Kasumi-1 (cell line): ENCODE results near the gene EYA2.
A peak's percentile ranks its signal among the peaks of the same experiment; 100 is the strongest.

Experiments
- DNase-seq, 2 experiments: peaks; one replicate each; lab custom pipeline; 2025; lab: John Stamatoyannopoulos, UW

Gene EYA2

DNA sequence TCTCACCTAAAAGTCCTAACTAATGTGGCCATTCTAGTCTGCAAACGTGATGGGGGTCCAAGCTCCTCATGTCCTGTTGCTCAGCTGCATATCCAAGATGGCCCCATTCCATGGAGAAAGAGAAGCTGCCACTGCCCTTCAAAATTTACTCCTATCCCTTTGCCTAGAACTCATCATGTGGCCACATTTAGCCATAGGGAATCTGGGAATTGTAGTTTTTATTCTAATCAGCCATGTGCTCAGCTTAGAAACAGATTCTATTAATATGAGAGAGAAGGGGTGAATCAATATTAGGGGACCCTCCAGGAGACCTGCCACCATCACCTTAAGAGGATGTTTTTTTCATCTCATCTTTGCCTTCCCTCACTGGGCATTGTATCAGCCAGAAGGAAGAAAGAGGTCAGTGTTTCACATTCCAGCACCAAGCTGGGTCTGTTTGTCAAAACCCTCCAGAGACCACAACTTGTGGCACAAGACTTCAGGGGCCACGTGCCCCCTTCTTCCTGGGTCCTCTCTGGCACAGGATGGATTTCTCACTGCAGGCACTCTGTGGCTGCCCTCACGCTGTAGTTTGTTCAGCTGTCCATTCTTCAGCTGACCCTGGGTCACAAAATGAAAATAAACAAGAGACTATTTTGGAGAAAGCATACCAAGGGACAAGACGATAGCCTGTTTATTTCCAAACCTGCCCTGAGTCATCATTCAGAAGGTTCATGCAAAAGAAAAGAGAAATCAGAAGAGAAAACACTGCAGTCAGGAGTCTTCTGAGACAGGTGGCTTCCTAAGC lies 172.0 kb downstream of the EYA2 start:
- no peak for DNase-seq

DNA sequence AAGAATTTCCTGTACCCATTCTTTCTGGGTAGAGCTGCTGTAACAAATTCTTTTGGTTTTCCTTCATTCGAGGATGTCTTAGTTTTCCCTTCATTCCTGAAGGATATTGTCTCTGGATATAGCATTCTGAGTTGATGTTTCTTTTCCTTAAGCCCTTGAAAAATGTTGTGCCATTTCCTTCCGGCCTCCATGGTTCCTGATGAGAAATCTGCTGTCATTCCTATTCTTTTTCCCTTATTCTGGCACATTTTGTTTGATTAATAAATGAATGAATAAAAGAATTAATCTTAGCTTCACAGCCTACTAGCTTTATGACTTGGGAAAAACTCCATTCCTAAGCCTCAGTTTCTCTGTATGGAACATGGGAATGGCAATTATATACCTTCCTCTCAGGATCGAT lies 173.1 kb downstream of the EYA2 start:
- DNase-seq = peak in 1 of 2 experiments; percentile 5

DNA sequence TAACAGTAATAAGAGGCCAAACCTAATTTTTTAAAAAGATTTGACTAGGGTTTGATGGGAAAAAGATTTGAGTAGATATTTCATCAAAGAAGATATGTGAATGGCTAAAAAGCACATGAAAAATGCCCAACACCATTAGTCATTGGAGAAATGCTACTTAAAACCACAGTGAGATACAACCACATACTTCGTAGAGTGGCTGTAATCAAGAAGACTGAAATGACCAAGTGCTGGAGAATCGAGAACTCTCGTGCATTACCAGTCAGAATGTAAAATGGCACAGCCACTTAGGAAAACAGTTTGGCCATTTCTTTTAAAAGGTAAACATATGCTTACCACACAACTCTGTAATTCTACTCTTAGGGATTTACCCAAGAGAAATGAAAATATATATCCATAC lies 175.5 kb downstream of the EYA2 start:
- DNase-seq = no peak

DNA sequence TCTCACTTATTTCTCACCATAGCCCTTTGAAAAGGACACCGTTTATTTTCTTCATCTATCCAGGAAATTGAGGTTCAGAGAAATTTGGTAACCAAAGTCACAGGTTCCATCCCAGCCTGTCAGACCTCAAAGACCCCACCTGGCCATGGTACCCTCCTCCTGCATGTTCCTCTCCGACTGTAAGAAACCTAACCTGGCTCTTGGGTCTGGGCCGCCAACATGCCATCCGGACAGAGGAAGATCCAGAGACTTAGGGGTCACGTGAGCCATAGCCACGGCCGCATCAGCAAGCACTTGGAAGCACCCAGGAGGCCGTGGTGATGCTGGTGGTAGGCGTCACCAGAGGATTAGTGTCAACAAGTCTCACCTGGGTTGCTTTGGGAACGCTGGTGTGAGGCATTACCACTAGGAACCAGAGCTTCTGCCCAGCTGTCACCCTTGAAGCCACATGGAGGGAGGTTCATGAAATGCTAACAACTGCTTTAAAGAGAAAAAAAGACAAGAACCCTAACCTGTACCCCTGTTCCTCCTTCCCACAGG lies 177.1 kb downstream of the EYA2 start:
- DNase-seq = no peak

DNA sequence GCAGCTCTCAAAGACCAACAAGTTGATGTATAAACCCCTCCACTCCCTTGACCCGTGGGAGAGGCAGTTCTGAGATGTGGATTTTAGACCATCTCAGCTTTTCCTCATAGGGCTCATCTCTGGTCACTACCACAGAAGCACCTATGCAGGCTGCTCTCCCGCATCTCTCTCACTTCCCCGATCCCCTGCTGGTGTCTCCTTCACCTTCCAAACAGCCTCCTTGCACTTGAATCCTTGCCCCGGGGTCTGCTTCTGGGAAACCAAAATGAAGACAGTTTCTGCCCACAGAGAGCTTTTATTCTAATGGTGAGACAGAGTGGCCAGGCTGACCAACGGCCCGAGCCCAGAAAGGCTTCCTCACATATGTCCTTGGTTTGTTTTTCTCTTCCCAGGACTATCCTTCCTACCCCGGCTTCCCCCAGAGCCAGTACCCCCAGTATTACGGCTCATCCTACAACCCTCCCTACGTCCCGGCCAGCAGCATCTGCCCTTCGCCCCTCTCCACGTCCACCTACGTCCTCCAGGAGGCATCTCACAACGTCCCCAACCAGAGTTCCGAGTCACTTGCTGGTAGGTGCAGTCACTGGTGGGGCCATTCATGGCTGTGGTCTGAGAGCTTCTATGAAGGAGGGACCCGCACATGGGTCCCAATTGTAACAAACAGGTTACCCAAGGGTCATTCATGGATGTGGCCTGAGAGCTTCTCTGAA lies 179.3 kb downstream of the EYA2 start:
- DNase-seq = no peak

DNA sequence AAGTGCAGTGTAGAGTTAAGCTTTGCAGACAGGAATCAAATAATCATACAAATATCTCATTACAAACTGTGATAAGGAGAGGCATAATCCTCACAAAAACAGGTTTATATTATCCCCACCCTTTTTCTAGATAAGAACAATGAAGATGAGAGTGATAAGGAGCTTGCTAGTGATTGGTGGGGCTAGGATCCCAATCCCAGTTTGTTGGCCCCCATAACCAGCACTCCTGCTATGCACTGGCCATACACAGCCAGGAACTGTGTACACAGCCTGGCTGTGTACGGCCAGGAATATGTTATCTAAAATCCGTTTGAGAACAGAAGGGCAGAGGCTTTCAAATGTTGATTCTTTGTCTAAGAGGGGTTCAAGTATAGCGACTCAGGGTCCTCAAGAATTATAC lies 180.6 kb downstream of the EYA2 start:
- DNase-seq = no peak

DNA sequence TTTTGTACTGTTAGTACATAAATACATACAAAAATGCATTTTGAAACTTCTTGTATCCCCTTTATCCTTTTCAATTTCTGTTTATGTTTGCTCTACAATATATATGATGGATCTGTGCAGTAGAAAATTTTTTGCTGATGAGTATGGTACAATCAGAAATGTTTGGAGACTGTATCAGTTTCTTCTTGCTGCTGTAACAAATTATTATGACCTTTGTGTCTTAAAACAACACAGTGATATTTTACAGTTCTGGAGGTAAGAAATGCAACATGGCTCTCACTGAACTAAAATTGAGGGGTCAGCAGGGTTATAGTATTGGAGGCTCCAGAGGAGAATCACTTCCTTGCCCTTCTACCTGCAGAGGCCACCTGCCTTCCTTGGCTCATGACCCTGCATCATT lies 184.4 kb downstream of the EYA2 start:
- DNase-seq = no peak

DNA sequence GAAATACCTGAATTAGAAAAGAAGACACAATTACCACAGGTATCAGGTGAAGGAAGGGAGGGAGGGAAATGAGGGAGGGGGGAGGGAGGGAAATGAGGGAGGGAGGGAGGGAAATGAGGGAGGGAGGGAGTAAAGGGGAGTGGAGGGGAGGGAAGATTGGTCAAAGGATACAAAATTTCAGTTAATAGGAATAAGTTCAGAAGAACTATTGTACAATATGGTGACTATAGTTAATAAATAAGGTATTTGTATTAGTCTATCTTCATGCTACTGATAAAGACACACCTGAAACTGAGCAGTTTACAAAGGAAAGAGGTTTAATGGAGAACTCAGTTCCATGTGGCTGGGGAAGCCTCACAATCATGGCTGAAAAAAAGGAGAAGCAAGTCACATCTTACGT lies 185.7 kb downstream of the EYA2 start:
- DNase-seq = no peak

DNA sequence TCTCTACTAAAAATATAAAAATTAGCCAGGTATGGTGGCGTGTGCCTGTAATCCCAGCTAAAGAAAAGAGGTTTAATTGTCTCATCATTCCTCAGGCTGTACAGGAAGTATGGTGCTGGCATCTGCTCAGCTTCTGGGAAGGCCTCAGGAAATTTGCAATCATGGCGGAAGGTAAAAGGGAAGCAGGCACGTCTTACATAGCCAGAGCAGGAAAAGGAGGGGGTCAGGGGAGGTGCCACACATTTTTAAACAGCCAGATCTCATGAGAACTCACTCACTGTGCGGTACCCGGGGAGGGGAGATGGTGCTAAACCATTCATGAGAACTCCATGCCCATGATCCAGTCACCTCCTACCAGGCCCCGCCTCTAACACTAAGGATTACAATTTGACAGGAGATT lies 191.7 kb downstream of the EYA2 start:
- no peak for DNase-seq

DNA sequence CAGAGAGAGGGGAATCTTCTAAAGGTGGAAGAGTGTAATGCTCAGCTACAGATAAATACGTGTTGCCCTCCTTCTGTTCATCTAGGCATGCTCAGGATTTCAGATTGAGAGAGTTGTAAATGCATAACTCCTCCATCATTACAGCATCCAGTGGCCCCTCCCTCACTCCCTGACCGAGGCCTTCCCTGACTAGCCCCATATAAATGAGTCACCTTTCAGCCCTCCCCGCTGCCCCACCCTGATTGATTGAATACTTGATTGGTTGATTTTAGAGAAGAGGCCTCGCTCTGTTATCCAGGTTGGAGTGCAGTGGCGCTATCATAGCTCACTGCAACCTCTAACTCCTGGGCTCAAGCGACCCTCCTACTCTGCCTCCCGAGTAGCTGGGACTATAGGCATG lies 193.7 kb downstream of the EYA2 start:
- no peak for DNase-seq

DNA sequence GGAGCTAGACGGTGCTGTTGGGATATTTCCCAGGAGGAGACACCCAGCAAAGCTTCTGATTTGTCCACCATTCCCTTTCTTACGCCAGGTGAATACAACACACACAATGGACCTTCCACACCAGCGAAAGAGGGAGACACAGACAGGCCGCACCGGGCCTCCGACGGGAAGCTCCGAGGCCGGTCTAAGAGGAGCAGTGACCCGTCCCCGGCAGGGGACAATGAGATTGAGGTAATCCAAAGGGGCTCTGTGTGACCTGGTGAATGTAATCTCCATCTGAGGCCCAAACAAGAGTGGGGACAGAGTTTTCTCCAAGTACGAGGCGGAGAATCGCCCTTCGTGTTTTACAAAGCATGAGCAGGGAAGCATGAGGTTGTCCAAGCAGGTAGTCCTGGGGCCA lies 194.5 kb downstream of the EYA2 start:
- no peak for DNase-seq

DNA sequence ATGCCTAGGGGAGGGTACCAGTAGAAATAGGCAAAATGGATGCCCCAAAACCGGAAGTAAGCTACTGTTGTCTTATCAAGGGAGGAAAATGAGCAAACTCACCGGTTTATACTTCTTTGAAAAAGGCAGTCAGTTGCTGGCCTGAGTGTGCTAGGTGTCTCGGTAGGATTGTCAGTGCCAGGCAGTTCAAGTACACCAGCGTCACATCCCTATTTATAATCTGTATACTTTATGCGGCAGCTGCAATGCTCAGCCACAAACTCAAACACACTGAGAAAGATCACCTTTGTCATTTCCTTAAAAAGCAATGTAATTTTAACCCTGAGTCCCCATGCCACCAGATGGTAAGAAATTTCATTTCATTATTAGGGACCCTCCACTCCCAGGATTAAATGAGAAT lies 196.2 kb downstream of the EYA2 start:
- no peak for DNase-seq

DNA sequence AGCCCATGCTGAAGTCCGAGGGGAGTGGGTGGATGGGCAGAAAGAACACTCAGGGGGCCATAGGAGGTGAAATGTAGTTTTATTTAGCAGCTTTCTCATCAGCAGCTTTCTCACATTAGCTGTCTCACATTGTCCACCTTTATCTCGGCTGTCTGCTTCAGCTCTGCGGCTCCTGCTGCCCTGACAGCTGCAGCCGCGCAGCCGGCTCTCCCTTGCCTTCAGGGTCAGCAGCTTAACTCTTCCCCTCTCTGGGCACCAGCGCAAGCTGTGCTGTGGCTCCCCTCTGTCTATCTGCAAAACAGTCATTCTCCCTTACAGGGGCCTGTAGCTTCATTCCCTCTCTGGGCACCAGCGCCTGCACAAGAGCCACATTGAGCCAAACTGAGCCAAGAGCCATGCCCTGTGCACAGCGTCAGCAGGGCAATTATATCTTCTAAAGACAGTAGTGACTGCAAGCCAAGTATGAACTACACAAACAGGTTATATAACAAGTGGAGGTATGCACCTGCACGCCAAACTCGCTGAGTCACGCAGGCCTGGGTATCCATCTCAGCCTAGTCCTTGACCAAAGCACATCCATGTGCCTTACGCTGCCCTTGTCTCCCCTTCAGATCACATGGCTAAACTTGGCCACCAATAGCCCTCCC lies 198.8 kb downstream of the EYA2 start:
- no peak for DNase-seq

DNA sequence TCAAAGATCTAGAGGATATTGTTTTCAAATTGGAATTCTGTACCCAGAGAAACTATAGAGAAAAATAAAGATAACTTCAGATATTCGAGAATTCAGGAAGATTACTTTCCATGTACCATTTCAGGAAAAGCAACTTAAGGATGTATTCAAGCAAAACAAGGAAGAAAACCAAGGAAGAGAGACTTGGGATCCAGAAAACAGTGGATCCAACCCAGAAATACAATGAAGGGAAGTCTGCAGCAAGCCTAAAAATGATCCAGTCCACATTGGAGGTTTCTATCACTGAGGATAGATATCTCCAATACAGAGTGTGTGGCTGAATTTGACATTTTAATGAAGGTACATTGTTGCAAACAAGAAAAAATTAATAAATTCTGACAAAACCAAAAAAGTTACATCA lies 201.0 kb downstream of the EYA2 start:
- no peak for DNase-seq

DNA sequence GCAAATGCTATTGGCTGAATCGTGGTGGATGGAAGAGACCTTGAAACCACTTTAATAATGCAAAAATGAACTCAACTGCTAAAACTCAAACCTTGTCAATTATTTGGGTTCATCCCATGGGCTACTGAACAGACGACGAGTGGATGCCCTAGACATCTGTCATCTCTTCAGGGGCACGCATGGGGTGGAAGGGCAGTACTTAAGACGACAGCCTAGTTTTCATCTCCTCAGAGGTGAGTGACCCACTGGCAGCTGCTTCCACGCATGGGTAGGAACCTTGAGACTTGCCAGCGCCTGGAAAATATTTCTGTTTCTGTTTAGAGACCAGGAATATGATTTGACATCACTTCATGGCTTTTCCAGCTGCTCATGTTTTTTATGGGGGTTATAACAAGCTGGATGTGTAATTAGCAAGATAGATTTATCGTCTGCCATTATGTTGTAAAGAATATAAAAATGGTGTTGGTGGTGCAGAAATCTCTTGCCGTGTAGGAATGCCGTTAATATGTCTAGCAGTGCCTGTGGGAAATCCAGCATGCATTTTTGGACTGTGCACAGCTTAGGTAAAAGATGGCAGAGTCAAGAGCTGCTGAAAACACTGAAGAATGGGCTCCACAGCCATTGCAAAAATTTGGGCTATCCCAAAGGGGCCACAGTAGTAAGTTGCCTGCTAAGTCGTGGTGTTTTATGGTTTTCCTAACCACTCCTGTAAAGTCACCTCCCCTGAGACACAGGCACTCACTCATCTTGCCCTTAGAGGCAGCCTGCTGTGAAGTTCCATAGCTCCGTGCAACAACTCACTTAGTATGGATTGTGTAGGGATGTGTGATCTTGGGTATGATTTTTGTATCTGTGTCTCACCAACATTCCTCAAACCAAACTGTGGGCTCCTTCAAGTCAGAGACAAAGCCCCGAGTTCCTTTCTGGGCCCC lies 203.3 kb downstream of the EYA2 start:
- no peak for DNase-seq

DNA sequence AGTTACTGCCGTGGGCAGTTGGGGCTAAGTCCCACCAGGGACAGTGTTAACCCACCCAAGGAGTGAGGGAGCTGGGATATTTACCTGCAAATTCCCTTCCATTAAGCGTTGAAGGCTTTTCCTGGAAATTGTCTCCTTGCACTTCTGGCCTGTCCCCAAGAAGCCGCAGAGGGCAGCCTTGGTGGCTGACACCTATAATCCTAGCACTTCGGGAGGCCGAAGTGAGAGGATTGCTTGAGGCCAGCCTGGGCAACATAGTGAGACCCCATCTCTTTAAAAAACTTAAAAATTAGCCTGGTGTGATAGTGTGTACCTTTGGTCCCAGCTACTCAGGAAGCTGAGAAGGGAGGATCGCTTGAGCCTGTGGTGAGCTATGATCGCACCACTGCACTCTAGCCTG lies 204.4 kb downstream of the EYA2 start:
- no peak for DNase-seq

DNA sequence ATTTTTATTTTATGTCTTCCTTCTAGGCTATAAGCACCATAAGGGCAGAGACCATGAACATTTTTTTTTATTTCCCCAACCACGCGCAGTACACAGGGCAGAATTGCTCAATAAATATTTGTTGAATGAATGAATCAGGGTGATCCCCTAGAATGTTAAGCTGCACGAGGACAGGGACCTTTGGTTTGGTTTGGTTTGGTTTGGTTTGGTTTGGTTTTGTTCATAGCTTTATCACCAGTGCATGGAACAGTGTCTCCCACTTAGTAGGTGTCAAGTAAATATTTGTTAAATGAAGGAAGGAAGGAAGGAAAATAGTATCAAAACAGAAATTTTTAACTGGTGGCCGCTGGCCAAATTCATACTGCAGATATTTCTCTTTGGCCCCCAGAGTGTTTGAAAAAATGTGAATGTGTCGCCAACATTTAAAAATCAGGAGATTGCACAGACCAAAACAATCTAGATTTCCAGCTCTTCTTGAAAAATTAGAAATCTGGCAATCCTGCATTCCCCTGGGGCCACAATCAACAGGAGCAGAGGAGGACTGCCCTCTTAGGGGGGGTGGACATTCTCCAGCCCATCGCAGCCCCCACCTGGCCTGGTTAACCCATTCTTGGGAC lies 205.3 kb downstream of the EYA2 start:
- no peak for DNase-seq

DNA sequence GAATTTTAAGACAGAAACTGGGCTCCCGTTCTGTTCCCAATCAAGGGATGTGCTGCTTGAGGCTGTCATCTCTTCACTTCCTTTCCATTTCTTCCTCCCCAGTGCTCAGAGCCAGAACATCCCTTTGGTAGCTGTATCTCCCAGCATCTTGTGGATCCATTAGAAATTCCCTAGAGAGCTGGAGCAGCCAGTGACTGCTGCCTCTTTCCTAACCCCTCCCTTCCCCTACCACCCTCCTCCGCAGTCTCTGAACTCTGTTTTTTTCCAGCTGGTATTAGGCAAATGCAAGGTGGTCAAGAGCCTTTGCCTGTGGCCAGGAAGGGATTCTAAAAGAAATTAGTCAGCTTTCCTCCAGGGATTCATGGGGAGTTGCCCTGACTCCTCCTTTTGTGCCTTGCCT lies 208.0 kb downstream of the EYA2 start:
- DNase-seq = no peak

DNA sequence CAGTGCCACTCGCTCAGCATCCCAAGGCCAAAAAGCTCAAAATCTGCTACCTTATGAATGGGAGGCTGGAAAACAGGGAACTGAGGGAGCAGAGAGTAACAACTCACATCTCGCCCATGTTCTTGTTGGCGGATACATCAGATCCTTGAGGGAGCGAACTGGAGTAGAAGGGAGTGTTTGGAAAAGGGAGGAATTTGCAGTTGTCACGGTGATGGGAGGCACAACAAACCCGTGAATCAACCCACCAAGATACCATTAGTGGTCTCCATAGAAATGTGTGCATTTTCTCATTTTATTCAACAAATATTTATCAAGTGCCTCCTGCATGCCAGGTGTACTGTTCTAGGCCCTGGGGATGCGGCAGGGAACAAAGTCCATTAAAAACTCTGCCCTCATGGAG lies 212.1 kb downstream of the EYA2 start:
- no peak for DNase-seq

DNA sequence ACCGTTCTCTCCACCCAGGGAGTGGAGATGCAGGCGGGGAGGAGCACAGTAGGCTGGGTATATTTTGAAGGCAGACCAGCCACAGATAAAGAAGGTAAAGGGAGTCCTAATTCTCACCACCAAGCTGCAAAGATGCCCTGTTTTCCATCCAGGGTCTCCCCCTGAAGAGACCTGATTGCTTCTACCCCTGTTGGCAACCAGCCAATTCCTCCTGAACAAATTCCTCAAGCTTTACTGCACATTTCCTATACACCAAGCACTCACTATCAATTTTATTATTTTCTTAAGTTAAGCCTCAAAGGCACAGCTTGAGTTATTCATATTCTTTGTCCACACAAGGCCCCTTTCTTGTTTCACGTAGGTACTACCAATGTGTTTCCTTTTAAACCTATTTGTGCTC lies 214.4 kb downstream of the EYA2 start:
- DNase-seq = no peak

DNA sequence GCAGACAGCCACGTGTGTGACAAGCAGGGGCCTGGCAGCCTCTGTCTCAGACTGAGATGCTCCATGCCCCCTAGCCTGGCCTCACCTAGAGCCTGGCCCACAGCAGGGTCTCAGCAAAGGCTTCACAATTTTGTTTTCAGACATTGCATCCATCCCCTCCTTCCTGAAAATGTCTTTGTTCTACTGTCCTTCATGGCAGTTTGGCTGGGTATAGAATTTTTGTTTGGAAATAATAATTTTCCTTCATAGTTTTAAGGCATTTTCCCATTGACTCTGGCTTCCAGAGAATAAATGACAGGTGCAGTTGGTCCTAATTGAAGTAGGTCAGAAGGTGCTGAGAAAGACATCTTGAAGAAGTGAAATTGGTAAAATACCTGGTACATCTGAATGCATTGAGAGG lies 216.2 kb downstream of the EYA2 start:
- DNase-seq = no peak
